CD4-positive, CD25-positive, alpha-beta regulatory T cell (primary cell): Measurements from ENCODE around the gene EXO5. TPM values are rescaled to one million over a fixed set of nuclear protein-coding genes. Genes with fewer than 3 reads are reported as not detected.
"Not testable (repeated sequence)": the region's sequence is repeated elsewhere in the genome, so short reads cannot be mapped to it uniquely, and the experiment has no call there.

Source experiments
- ATAC-seq, 2 donors: fragments of 150-1000 bp; cut with Tn5 transposase; one replicate each; pipeline ENCODE4 v1.10.0; 2021; ENCODE audit warnings: low read depth in 2 of 2, moderate number of reproducible peaks in 2 of 2, moderate library complexity in 1 of 2
- DNase-seq, 3 donors: peaks; one replicate each; pipeline versions ENCODE4 v3.0.0 to v3.0.0-alpha.2; 2012 to 2022; ENCODE audit warnings: mixed read lengths in 1 of 3
- H3K27ac ChIP-seq: one replicate; pipeline ENCODE4 v1.7.0; 2013; ENCODE audit warnings: mild to moderate bottlenecking, low read length; ENCODE audit not compliant: insufficient read depth, poor library complexity, severe bottlenecking
- H3K27me3 ChIP-seq: one replicate; pipeline ENCODE4 v1.7.0; 2013; ENCODE audit warnings: low read length; ENCODE audit not compliant: control insufficient read depth, insufficient read depth
- H3K36me3 ChIP-seq: one replicate; pipeline ENCODE4 v1.7.0; 2013; ENCODE audit warnings: mild to moderate bottlenecking, low read length, moderate library complexity; ENCODE audit not compliant: control insufficient read depth, insufficient read depth
- H3K4me1 ChIP-seq: 2 replicates; pipeline ENCODE4 v1.7.0; 2013; ENCODE audit warnings: mild to moderate bottlenecking, low read length; ENCODE audit not compliant: insufficient read depth, control insufficient read depth, poor library complexity, severe bottlenecking
- H3K4me3 ChIP-seq: one replicate; pipeline ENCODE4 v1.7.0; 2013; ENCODE audit warnings: low read depth, mild to moderate bottlenecking, low read length, moderate library complexity
- H3K9me3 ChIP-seq, 2 experiments: 1 replicate in 1 of 2; 2 replicates in 1 of 2; pipeline ENCODE4 v1.7.0; 2013; ENCODE audit warnings: low read length in 2 of 2, mild to moderate bottlenecking in 1 of 2, moderate library complexity in 1 of 2; ENCODE audit not compliant: control insufficient read depth in 2 of 2
- H3K27ac Mint-ChIP-seq, 3 donors: one replicate each; pipeline ENCODE4 v1.8.0; 2020 to 2022; ENCODE audit warnings: mild to moderate bottlenecking in 3 of 3, mixed read lengths in 3 of 3, moderate library complexity in 2 of 3
- H3K27me3 Mint-ChIP-seq: one replicate; pipeline ENCODE4 v1.8.0; 2022; ENCODE audit warnings: mild to moderate bottlenecking, mixed read lengths
- H3K36me3 Mint-ChIP-seq: one replicate; pipeline ENCODE4 v1.8.0; 2020; ENCODE audit warnings: mixed read lengths
- H3K4me1 Mint-ChIP-seq, 4 donors: one replicate each; pipeline ENCODE4 v1.8.0; 2020 to 2022; ENCODE audit warnings: mixed read lengths in 4 of 4, mild to moderate bottlenecking in 1 of 4
- H3K4me3 Mint-ChIP-seq, 4 donors: one replicate each; pipeline ENCODE4 v1.8.0; 2020 to 2022; ENCODE audit warnings: mild to moderate bottlenecking in 4 of 4, mixed read lengths in 4 of 4, moderate library complexity in 3 of 4
- H3K9me3 Mint-ChIP-seq, 7 donors: one replicate each; pipeline ENCODE4 v1.8.0; 2020 to 2022; ENCODE audit warnings: mixed read lengths in 7 of 7, mild to moderate bottlenecking in 3 of 7, moderate library complexity in 2 of 7
- polyA plus RNA-seq, 4 donors: library from polyadenylated mRNA; unstranded; fragments of 300-500 nt; fragmentation: Illumina TruSeq; gene quantifications; one replicate each; pipeline ENCODE4 v1.2.3, GENCODE V29; 2021
- total RNA-seq: library from RNA; stranded (reverse); gene quantifications from one replicate; pipeline ENCODE4 v1.2.3, GENCODE V29; 2022

Gene EXO5
- total and polyA plus RNA-seq, 5 donors from 2014 or later, result 4.0 to 8.7 (median 7.4) TPM

DNA sequence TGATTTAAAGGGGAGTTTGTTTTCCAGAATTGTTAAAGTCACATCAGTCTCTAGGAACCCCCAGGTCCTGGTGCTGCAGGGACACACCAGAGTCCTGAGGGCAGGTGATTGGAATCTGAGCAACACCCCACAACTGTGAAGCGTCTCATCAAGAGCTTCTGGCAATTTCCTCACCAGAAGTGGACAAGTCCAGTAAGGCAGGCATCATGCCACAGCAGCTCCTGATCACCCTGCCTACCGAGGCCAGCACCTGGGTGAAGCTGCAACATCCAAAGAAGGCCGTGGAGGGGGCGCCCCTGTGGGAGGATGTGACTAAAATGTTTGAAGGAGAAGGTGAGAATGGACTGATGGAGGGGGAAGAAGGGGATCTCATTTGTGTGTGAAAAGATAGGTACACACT, 29.4 kb upstream of the EXO5 start:
- H3K9me3 ChIP-seq, result peaks cover 23 to 34% of the 10 kb centered on the region in 2 experiments
- peaks cover 10% of the 10 kb centered on the region for H3K4me1 ChIP-seq
- no peak overlapping the region for H3K27ac ChIP-seq
- Mint-ChIP-seq H3K36me3 (peaks cover 44% of the 10 kb centered on the region), H3K27ac (peak overlapping the region in 2 of 3 donors; percentile 48 to 94), H3K9me3 (peaks cover 5 to 30% (median 22%) of the 10 kb centered on the region in 7 donors), H3K27me3 (no peaks in the 10 kb centered on the region), H3K4me1 (peaks cover 18 to 35% (median 26%) of the 10 kb centered on the region in 4 donors), H3K4me3 (peak overlapping the region; percentile 26 to 92 (median 70))
- no peak for DNase-seq
- ATAC-seq, result no peak
- H3K36me3 ChIP-seq, result peaks cover 22% of the 10 kb centered on the region
- no peaks in the 10 kb centered on the region for H3K27me3 ChIP-seq
- no peak overlapping the region for H3K4me3 ChIP-seq

DNA sequence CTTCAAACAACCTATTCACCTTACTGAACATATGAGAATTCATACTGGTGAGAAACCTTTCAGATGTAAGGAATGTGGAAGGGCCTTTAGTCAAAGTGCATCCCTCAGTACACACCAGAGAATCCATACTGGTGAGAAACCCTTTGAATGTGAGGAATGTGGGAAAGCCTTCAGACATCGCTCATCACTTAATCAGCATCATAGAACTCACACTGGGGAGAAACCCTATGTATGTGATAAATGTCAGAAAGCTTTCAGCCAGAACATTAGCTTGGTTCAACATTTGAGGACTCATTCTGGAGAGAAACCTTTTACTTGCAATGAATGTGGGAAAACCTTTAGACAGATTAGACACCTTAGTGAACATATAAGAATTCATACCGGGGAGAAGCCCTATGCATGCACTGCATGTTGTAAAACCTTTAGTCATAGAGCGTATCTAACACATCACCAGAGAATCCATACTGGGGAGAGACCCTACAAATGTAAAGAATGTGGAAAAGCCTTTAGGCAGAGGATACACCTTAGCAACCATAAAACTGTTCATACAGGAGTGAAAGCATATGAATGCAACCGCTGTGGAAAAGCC, 13.2 kb upstream of the EXO5 start:
- no peaks in the 10 kb centered on the region for H3K27me3 ChIP-seq
- no peak overlapping the region for H3K27ac ChIP-seq
- peaks cover 62 to 80% of the 10 kb centered on the region in 2 experiments for H3K9me3 ChIP-seq
- no peak overlapping the region for H3K4me3 Mint-ChIP-seq
- H3K4me3 ChIP-seq, result no peak overlapping the region
- H3K27ac Mint-ChIP-seq, result no peak overlapping the region
- H3K4me1 ChIP-seq, result no peaks in the 10 kb centered on the region
- H3K36me3 ChIP-seq, result peaks cover 56% of the 10 kb centered on the region
- peaks cover 60% of the 10 kb centered on the region for H3K36me3 Mint-ChIP-seq
- no peaks in the 10 kb centered on the region for H3K27me3 Mint-ChIP-seq
- DNase-seq (no peak), ATAC-seq (no peak)
- H3K9me3 Mint-ChIP-seq, result peaks cover 4 to 72% (median 45%) of the 10 kb centered on the region in 7 donors
- no peaks in the 10 kb centered on the region for H3K4me1 Mint-ChIP-seq

- H3K36me3 ChIP-seq, DNase-seq, H3K27me3 Mint-ChIP-seq, H3K4me3 Mint-ChIP-seq, ATAC-seq, H3K27ac ChIP-seq, H3K4me1 ChIP-seq, H3K4me1 Mint-ChIP-seq, H3K27me3 ChIP-seq, H3K4me3 ChIP-seq, H3K27ac Mint-ChIP-seq: not testable (repeated sequence)
- peaks cover 38% of the 10 kb centered on the region for H3K36me3 Mint-ChIP-seq
- H3K9me3 Mint-ChIP-seq, result peaks cover 0 to 63% (median 28%) of the 10 kb centered on the region in 7 donors
- H3K9me3 ChIP-seq, result peaks cover 44 to 74% of the 10 kb centered on the region in 2 experiments
These were observed 5.9 kb upstream of the EXO5 start for GRCh38 chr1:40502651-40503050.

- Mint-ChIP-seq H3K9me3 (peaks cover 0 to 37% (median 20%) of the 10 kb centered on the region in 7 donors), H3K4me1 (peaks cover 8 to 22% (median 9%) of the 10 kb centered on the region in 4 donors), H3K4me3 (peak overlapping the region; percentile 88 to 92 (median 90)), H3K27ac (peak overlapping the region in 2 of 3 donors; percentile 88 to 90), H3K27me3 (no peaks in the 10 kb centered on the region), H3K36me3 (peaks cover 29% of the 10 kb centered on the region)
- no peak for ATAC-seq
- Histone ChIP-seq H3K27me3 (no peaks in the 10 kb centered on the region), H3K27ac (peak overlapping the region; percentile 55), H3K4me3 (peak overlapping the region; percentile 81), H3K36me3 (no peaks in the 10 kb centered on the region), H3K4me1 (peaks cover 15% of the 10 kb centered on the region), H3K9me3 (peaks cover 21 to 39% of the 10 kb centered on the region in 2 experiments)
- no peak for DNase-seq
These were observed 594 bp upstream of the EXO5 start for GRCh38 chr1:40507973-40508372.

DNA sequence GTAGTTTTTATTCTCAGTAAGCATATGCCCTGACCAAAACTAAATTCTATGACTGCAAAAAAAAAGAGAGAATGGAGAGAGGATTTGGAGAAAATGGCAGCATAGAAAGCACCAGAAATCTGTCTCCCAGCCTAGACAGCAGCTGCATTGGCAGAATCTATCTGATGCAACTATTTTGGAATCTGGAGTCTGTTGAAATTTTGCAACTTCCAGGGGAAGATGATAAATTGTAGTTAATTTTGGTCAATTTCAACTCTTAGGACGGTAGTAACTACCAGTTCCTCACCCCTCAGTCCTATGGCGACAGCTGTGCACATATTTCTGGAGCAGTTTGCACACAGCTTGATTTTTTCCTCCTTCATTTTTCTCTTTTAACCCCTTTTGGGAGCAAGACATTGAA, 10.9 kb downstream of the EXO5 start:
- Mint-ChIP-seq H3K4me3 (no peak overlapping the region), H3K9me3 (peaks cover 10 to 51% (median 29%) of the 10 kb centered on the region in 7 donors), H3K27me3 (peaks cover 5% of the 10 kb centered on the region), H3K27ac (no peak overlapping the region), H3K4me1 (peaks cover 0 to 5% (median 0%) of the 10 kb centered on the region in 4 donors), H3K36me3 (peaks cover 11% of the 10 kb centered on the region)
- peaks cover 47 to 69% of the 10 kb centered on the region in 2 experiments for H3K9me3 ChIP-seq
- no peak overlapping the region for H3K4me3 ChIP-seq
- no peaks in the 10 kb centered on the region for H3K4me1 ChIP-seq
- no peak for ATAC-seq
- H3K27ac ChIP-seq, result no peak overlapping the region
- no peaks in the 10 kb centered on the region for H3K27me3 ChIP-seq
- no peak for DNase-seq
- peaks cover 11% of the 10 kb centered on the region for H3K36me3 ChIP-seq

DNA sequence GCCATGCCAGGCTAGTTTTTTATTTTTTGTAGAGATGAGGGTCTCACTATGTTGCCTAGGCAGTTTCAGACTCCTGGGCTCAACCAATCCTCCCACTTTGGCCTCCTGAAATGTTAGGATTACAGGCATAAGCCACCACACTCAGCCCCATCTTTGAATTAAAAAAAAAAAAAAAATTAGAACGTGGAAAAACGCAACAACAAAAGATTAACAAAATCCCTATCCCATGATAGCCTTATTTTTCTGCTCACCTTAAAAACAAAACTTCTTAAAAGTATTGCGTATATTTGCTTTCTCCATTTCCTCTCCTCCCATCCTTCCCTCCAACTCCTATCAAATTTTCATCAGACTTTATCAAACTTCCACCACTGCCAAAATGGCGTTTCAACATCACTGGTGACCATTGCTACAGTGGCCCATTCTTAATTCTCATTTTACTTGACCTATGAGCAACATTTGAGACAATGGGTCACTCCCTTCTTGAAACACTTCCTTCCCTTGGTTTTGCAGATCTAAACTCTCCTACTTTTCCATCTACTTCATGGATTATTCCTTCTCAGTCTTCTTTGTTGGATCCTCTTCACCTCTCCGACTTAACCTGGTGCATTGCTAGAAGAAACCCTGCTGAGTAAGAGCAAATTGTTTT, 22.3 kb downstream of the EXO5 start:
- ATAC-seq (no peak), DNase-seq (no peak)
- H3K4me1 ChIP-seq, result peaks cover 17% of the 10 kb centered on the region
- H3K4me3 ChIP-seq, result peak overlapping the region; percentile 99
- peaks cover 6 to 8% of the 10 kb centered on the region in 2 experiments for H3K9me3 ChIP-seq
- peaks cover 0 to 11% (median 4%) of the 10 kb centered on the region in 7 donors for H3K9me3 Mint-ChIP-seq
- H3K27me3 Mint-ChIP-seq, result peaks cover 27% of the 10 kb centered on the region
- peak overlapping the region; percentile 90 to 100 (median 96) for H3K4me3 Mint-ChIP-seq
- no peaks in the 10 kb centered on the region for H3K27me3 ChIP-seq
- peaks cover 16 to 33% (median 25%) of the 10 kb centered on the region in 4 donors for H3K4me1 Mint-ChIP-seq
- H3K36me3 ChIP-seq, result no peaks in the 10 kb centered on the region
- H3K27ac Mint-ChIP-seq, result peak overlapping the region; percentile 93 to 96 (median 94)
- H3K36me3 Mint-ChIP-seq, result peaks cover 6% of the 10 kb centered on the region
- H3K27ac ChIP-seq, result peak overlapping the region; percentile 70

GRCh38 chr1:40531381-40532061, 23.0 kb downstream of the EXO5 start, which contains the start of gene ZNF684:
TSS of gene ZNF684 (plus strand) at chr1:40531637. CDS start at chr1:40533167, 1,530 bp downstream.
- H3K36me3 ChIP-seq, result no peaks in the 10 kb centered on the region
- peak; percentile 81 to 94 (median 82) for DNase-seq
- ATAC-seq, result peak; percentile 94 to 97
- H3K27ac ChIP-seq, result peak within 1 kb of the TSS; percentile 70
- Mint-ChIP-seq H3K4me3 (peak within 1 kb of the TSS; percentile 90 to 100 (median 96)), H3K27me3 (peaks cover 24% of the 10 kb centered on the region), H3K36me3 (peaks cover 4% of the 10 kb centered on the region), H3K9me3 (peaks cover 0 to 6% (median 4%) of the 10 kb centered on the region in 7 donors), H3K4me1 (peaks cover 16 to 33% (median 25%) of the 10 kb centered on the region in 4 donors), H3K27ac (peak within 1 kb of the TSS; percentile 93 to 96 (median 94))
- peaks cover 0 to 6% of the 10 kb centered on the region in 2 experiments for H3K9me3 ChIP-seq
- H3K4me3 ChIP-seq, result peak within 1 kb of the TSS; percentile 99
- no peaks in the 10 kb centered on the region for H3K27me3 ChIP-seq
- H3K4me1 ChIP-seq, result peaks cover 17% of the 10 kb centered on the region
